NCI-H128 (cell line): ENCODE measurements around the gene CFAP74.

ENCODE experiments used
- DNase-seq: peaks from one replicate; lab custom pipeline; 2025; ENCODE audit not compliant: unreplicated experiment; lab: John Stamatoyannopoulos, UW

Gene CFAP74

GRCh38 chr1:2042830-2043773 is 39.5 kb upstream of the CFAP74 start:
- no peak for DNase-seq

DNA sequence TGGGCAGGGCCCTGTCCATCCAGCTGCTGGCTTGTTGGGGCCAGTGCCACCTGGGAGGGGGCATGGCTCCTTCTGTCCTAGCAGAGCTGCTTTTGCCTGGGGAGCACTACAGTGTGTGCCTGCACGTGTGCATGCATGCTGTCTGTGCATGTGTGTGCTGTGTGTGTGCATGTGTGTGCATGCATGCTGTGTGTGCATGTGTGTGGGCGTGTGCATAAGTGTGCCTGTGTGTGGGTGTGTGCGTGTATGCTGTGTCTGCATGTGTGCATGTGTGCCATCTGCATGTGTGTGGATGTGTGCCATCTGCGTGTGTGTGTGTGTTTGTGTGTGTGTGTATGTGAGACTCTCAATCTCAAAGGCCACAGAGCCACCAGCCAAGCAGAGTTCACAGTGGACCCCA is 38.3 kb upstream of the CFAP74 start:
- no peak for DNase-seq

DNA sequence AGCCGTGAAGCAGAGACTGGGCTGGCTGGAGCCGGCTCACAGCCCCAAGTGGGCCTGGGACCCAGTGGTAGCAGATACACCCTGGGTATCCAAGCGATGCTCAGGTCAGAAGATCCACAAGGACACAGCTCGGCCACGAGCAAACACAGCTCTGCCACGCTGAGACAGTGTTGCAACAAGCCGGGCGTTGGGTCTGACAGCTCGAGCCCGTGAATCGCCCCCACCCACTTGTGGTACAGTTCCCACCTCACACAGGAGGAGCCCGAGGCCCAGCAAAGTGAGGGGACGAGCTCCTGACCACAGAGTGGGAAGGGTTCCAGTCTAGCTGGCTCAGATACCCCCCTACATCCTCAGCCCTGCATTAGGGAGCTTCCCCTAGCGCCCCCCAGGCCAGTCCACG is 37.7 kb upstream of the CFAP74 start:
- no peak for DNase-seq

GRCh38 chr1:2039251-2039650 is 35.7 kb upstream of the CFAP74 start:
- DNase-seq = no peak

DNA sequence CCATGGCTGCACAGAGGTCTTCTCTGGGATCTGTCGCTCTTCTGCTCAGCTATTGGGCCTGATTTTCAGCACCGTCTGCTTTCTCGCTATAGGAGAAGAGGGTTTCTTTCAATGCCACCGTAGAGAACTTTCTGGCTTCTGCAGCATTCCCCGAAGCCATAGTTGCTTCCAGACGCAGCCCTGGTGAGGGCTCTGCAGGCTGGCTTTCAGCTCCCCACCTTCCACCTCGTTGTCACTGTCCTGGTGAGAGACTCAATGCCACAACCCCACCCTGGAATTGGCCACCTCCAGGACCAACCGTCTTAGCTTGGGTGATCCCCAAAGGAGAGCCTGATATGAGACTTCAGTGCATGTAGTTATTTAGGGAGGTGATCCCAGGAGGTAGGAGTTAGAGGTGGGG is 34.6 kb upstream of the CFAP74 start:
- no peak for DNase-seq

GRCh38 chr1:2037314-2037979 is 33.9 kb upstream of the CFAP74 start:
- DNase-seq = no peak

DNA sequence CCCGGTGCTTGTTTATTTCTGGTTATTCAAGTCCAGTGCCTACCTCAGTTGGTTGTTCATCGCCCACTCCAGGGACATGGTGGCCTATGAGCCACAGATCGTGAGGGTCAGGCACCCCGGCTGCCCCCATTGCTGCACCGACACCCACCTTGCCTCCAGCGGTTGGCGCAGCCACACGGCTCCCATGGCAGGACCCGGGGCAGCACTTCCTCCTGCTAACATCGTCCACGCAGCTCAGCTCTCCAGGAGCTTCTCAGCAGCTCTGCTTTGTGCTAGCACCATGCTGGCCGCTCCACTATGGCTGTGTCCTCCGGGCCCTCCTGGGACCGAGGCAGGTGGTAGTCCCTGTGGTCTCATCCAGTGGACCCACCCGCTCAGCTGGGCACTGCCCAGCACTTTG is 32.7 kb upstream of the CFAP74 start:
- DNase-seq = no peak

- DNase-seq = no peak
Observed at GRCh38 chr1:2033165-2033564, 29.6 kb upstream of the CFAP74 start.

GRCh38 chr1:2032737-2033136 is 29.2 kb upstream of the CFAP74 start:
- DNase-seq = no peak

GRCh38 chr1:2031546-2032540 is 28.3 kb upstream of the CFAP74 start:
- no peak for DNase-seq

- no peak for DNase-seq
Observed at GRCh38 chr1:2030076-2030871, 26.7 kb upstream of the CFAP74 start.

- DNase-seq = no peak
Observed at GRCh38 chr1:2029561-2029960, 26.0 kb upstream of the CFAP74 start.

DNA sequence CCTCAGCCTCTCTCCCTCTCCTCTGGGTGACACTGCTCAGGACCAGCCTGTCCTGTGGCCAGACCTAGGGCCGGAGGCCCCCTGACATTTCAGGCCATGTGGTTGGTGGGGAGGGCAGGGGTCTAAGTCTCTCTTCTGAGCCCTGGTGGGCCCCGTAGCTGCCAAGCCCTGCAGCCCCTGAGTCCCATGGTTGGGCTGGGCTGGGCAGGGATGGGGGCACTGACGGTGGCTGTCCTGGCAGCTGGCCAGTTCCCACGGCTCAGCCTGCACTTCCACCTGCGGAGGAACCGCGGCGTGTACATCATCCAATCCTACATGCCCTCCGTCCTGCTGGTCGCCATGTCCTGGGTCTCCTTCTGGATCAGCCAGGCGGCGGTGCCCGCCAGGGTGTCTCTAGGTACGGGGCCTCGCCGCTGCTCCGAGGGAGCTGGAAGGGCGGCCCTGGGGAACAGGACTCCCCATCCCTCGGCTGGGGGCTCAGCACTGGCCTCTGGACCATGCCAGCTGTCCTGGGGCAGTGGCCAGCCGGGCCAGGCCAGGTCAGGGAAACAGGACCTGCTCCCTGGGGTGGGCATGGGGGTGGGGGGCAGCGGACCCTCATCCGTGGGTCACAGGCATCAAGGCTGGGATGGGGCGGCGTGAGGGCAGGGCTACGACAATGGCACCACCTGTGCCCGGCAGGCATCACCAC is 25.4 kb upstream of the CFAP74 start:
- DNase-seq = no peak

GRCh38 chr1:2027961-2028583 is 24.5 kb upstream of the CFAP74 start:
- no peak for DNase-seq

- no peak for DNase-seq
Observed at GRCh38 chr1:2025491-2025981, 21.9 kb upstream of the CFAP74 start.

DNA sequence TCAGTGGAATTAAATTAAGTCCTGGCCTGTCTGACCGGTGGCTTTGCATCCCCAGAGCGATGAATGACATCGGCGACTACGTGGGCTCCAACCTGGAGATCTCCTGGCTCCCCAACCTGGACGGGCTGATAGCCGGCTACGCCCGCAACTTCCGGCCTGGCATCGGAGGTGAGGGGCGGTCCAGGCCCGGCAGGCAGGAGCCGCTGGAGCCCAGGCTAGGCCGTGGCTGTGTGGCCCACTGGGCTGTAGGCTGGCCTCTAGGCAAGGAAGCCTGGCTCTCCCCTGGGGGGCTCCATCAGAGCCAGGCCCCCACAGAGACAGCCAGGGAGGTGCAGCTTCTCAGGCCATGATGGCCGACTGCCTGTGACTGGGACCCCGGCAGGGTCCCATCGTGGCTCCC is 21.3 kb upstream of the CFAP74 start:
- DNase-seq = no peak

DNA sequence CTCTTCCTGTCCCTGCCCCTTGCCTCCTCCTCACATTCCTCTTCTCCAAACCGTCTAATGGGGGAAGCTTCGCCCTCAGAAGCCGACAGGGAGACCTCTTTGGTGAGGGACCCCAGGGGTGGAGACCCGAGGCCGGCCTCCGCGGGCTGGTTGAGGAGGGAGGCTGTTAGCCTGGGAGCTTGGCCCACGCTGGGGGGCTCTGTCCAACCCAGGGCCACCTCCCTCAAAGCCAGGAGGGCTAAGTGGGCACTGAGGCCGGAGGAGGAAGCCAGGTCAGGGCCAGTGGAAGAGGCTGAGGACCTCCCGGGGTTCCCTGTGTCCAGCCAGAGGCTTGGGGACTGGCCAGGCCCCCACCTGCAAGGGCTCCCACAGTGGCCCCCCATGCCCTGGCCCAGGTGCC is 20.9 kb upstream of the CFAP74 start:
- no peak for DNase-seq

- no peak for DNase-seq
Observed at GRCh38 chr1:2023187-2023586, 19.6 kb upstream of the CFAP74 start.

DNA sequence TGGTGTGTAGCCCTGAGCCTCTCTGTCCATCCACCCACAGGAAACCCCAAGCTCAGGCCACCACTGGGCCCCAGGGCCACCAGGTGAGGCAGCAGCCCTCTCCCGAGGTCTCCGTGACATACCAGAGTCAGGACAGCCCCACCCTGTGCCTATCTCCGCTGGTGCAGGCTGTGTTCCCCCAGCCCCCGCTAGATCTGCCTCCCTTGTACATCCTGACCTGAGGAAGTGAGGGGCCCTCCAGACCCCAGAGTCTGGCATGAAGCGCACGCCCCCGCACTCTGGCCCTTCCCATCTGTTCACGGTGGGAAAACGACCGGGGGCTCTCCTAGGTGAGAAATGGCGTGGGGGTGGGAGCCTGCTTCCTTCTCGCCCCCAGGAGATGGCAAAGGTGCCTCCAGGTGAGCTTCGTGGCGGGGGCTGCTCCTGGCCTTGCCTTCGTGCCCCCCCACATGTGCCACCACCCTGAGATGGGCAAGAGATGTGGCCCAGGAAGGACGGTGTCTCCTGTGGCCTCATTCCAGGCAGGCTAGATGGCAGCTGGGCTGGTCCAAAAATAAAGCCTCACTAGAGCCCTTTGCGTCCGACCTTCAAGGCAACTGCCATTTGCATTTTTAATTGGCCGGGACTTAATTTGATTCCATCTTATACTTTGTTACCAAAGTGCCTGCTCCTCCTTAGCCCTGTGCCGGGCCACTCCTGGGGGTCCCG is 18.6 kb upstream of the CFAP74 start:
- DNase-seq = no peak
